Activated effector memory CD4-positive, alpha-beta T cell treated with Interleukin-2 at 50 U/mL for 16 hours (primary cell): ENCODE data around the gene TMEM178A.
"Not testable (repeated sequence)": the region's sequence is repeated elsewhere in the genome, so short reads cannot be mapped to it uniquely, and the experiment has no call there.

Experiments
- DNase-seq: peaks from one replicate; pipeline ENCODE4 v3.0.0-alpha.2; 2020

TMEM178A gene

GRCh38 chr2:39665811-39666490 is at the start of gene TMEM178A:
Gene TMEM178A (plus strand): TSS chr2:39665917. CDS start chr2:39665975, 58 bp downstream.
- DNase-seq = no peak

GRCh38 chr2:39618236-39618635 is 47.5 kb upstream of the TMEM178A start:
- DNase-seq = no peak

- no peak for DNase-seq
Measured at GRCh38 chr2:39618736-39619135, 47.0 kb upstream of the TMEM178A start.

GRCh38 chr2:39620067-39620466 is 45.6 kb upstream of the TMEM178A start:
- DNase-seq = no peak

GRCh38 chr2:39621596-39621995 is 44.1 kb upstream of the TMEM178A start:
- no peak for DNase-seq

- DNase-seq = no peak
Measured at GRCh38 chr2:39622860-39623259, 42.9 kb upstream of the TMEM178A start.

GRCh38 chr2:39623917-39624316 is 41.8 kb upstream of the TMEM178A start:
- DNase-seq = no peak

GRCh38 chr2:39625193-39625926 is 40.4 kb upstream of the TMEM178A start:
- no peak for DNase-seq

- DNase-seq = no peak
Measured at GRCh38 chr2:39625927-39626270, 39.8 kb upstream of the TMEM178A start.

- not testable (repeated sequence) for DNase-seq
Measured at GRCh38 chr2:39628346-39628745, 37.4 kb upstream of the TMEM178A start.

- no peak for DNase-seq
Measured at GRCh38 chr2:39629646-39630045, 36.1 kb upstream of the TMEM178A start.

GRCh38 chr2:39631256-39631655 is 34.5 kb upstream of the TMEM178A start:
- DNase-seq = no peak

GRCh38 chr2:39631718-39632117 is 34.0 kb upstream of the TMEM178A start:
- DNase-seq = no peak

GRCh38 chr2:39632876-39633275 is 32.8 kb upstream of the TMEM178A start:
- DNase-seq = no peak

- no peak for DNase-seq
Measured at GRCh38 chr2:39636306-39636705, 29.4 kb upstream of the TMEM178A start.

- DNase-seq = no peak
Measured at GRCh38 chr2:39638581-39638980, 27.1 kb upstream of the TMEM178A start.

- DNase-seq = no peak
Measured at GRCh38 chr2:39640107-39640506, 25.6 kb upstream of the TMEM178A start.

GRCh38 chr2:39640681-39641080 is 25.0 kb upstream of the TMEM178A start:
- DNase-seq = no peak

GRCh38 chr2:39641635-39642034 is 24.1 kb upstream of the TMEM178A start:
- no peak for DNase-seq

- no peak for DNase-seq
Measured at GRCh38 chr2:39642051-39642718, 23.5 kb upstream of the TMEM178A start.

GRCh38 chr2:39645826-39646225 is 19.9 kb upstream of the TMEM178A start:
- DNase-seq = no peak

GRCh38 chr2:39646267-39646666 is 19.4 kb upstream of the TMEM178A start:
- no peak for DNase-seq

GRCh38 chr2:39647104-39647765 is 18.5 kb upstream of the TMEM178A start:
- no peak for DNase-seq

GRCh38 chr2:39648580-39648979 is 17.1 kb upstream of the TMEM178A start:
- DNase-seq = no peak
